WTC11 (cell line): ENCODE data around the gene TNIK. TPM values are rescaled to one million over a fixed set of nuclear protein-coding genes. Genes with fewer than 3 reads are reported as not detected.

Experiments
- ATAC-seq: fragments of 200-7000 bp; cut with Tn5 transposase; 2 replicates; pipeline ENCODE4 v1.10.0; 2021; ENCODE audit warnings: mild to moderate bottlenecking, moderate library complexity
- CTCF ChIA-PET: fragments of 300-600 bp; sonication (Branson Sonifier 250); formaldehyde crosslinking; loops from one replicate; lab custom pipeline; 2021; ENCODE audit warnings: antibody characterized with exemption; lab: Charles Lee
- POLR2A ChIA-PET: fragments of 350-600 bp; sonication (Branson Sonifier 250); formaldehyde crosslinking; loops from one replicate; lab custom pipeline; 2021; ENCODE audit warnings: antibody characterized with exemption; lab: Charles Lee
- DNase-seq: peaks from one replicate; pipeline ENCODE4 v3.0.0; 2021; ENCODE audit warnings: low spot score
- H3K27ac Mint-ChIP-seq: 2 replicates; pipeline ENCODE4 v1.8.0; 2021; ENCODE audit warnings: mixed read lengths
- H3K27me3 Mint-ChIP-seq: 2 replicates; pipeline ENCODE4 v1.8.0; 2021; ENCODE audit warnings: low read depth, mild to moderate bottlenecking, moderate library complexity, mixed read lengths
- H3K36me3 Mint-ChIP-seq: 2 replicates; pipeline ENCODE4 v1.8.0; 2021; ENCODE audit warnings: mixed read lengths
- H3K4me1 Mint-ChIP-seq: 2 replicates; pipeline ENCODE4 v1.8.0; 2022; ENCODE audit warnings: mixed read lengths
- H3K4me3 Mint-ChIP-seq: 2 replicates; pipeline ENCODE4 v1.8.0; 2021; ENCODE audit warnings: mild to moderate bottlenecking, moderate library complexity, mixed read lengths
- H3K9me3 Mint-ChIP-seq: 2 replicates; pipeline ENCODE4 v1.8.0; 2021; ENCODE audit warnings: mixed read lengths
- FOXK1 ChIP-seq: sonication (generic); formaldehyde crosslinking; IDR thresholded peaks from 2 replicates; pipeline ENCODE4 v1.8.0; 2022; ENCODE audit warnings: mild to moderate bottlenecking, moderate library complexity, missing genetic modification reagents
- FOXP1 ChIP-seq: sonication (generic); formaldehyde crosslinking; IDR thresholded peaks from 2 replicates; pipeline ENCODE4 v1.8.0; 2022; ENCODE audit warnings: missing genetic modification reagents, mild to moderate bottlenecking, moderate library complexity, borderline replicate concordance
- HMGA2 ChIP-seq: fragments of 250-450 bp; sonication (Bioruptor Pico); IDR thresholded peaks from 2 replicates; pipeline ENCODE4 v1.4.0; 2021; ENCODE audit warnings: mild to moderate bottlenecking, moderate library complexity
- KAT7 ChIP-seq: sonication (generic); formaldehyde crosslinking; IDR thresholded peaks from 2 replicates; pipeline ENCODE4 v1.8.1; 2023; ENCODE audit warnings: missing genetic modification reagents, mild to moderate bottlenecking, borderline replicate concordance
- MYBL2 ChIP-seq: sonication (generic); formaldehyde crosslinking; IDR thresholded peaks from 2 replicates; pipeline ENCODE4 v1.8.1; 2023; ENCODE audit warnings: mild to moderate bottlenecking, moderate library complexity, missing genetic modification reagents
- NR2C2 ChIP-seq: sonication (generic); formaldehyde crosslinking; IDR thresholded peaks from 2 replicates; pipeline ENCODE4 v1.8.0; 2022; ENCODE audit warnings: mild to moderate bottlenecking, missing genetic modification reagents
- OVOL2 ChIP-seq: fragments of 250-450 bp; sonication (Bioruptor Pico); IDR thresholded peaks from 2 replicates; pipeline ENCODE4 v1.9.0; 2021; ENCODE audit warnings: mild to moderate bottlenecking, borderline replicate concordance
- TCF7 ChIP-seq: sonication (generic); formaldehyde crosslinking; IDR thresholded peaks from 2 replicates; pipeline ENCODE4 v1.8.0; 2022; ENCODE audit warnings: mild to moderate bottlenecking, low read depth, missing genetic modification reagents, moderate library complexity
- ZNF219 ChIP-seq: sonication (generic); formaldehyde crosslinking; IDR thresholded peaks from 2 replicates; pipeline ENCODE4 v1.8.0; 2023; ENCODE audit warnings: missing genetic modification reagents, mild to moderate bottlenecking, borderline replicate concordance
- total RNA-seq: library from RNA; stranded (reverse); gene quantifications from 3 replicates; pipeline ENCODE4 v1.2.3, GENCODE V29; 2021
- TF ChIP-seq, protein P1 (sequence below): sonication (generic); formaldehyde crosslinking; IDR thresholded peaks from 2 replicates; pipeline ENCODE4 v1.8.1; 2023; ENCODE audit warnings: mild to moderate bottlenecking, missing genetic modification reagents
- TF ChIP-seq, protein P2 (sequence below): sonication (generic); formaldehyde crosslinking; IDR thresholded peaks from 2 replicates; pipeline ENCODE4 v1.8.1; 2022; ENCODE audit warnings: mild to moderate bottlenecking, moderate library complexity, missing genetic modification reagents
- TF ChIP-seq, protein P3 (sequence below): sonication (generic); formaldehyde crosslinking; IDR thresholded peaks from 2 replicates; pipeline ENCODE4 v1.8.0; 2023; ENCODE audit warnings: missing genetic modification reagents, mild to moderate bottlenecking, borderline replicate concordance
- TF ChIP-seq, protein P4 (sequence below): fragments of 250-450 bp; sonication (Bioruptor Pico); IDR thresholded peaks from 2 replicates; pipeline ENCODE4 v1.9.0; 2021; ENCODE audit warnings: mild to moderate bottlenecking
- TF ChIP-seq, protein P5 (sequence below): sonication (generic); formaldehyde crosslinking; IDR thresholded peaks from 2 replicates; pipeline ENCODE4 v1.8.1; 2023; ENCODE audit warnings: mild to moderate bottlenecking, missing genetic modification reagents
- TF ChIP-seq, protein P6 (sequence below): sonication (generic); formaldehyde crosslinking; IDR thresholded peaks from 2 replicates; pipeline ENCODE4 v1.8.1; 2023; ENCODE audit warnings: mild to moderate bottlenecking, moderate library complexity, missing genetic modification reagents
- TF ChIP-seq, protein P7 (sequence below): sonication (generic); formaldehyde crosslinking; IDR thresholded peaks from 2 replicates; pipeline ENCODE4 v1.8.1; 2023; ENCODE audit warnings: mild to moderate bottlenecking, missing genetic modification reagents, moderate library complexity
- TF ChIP-seq, protein P8 (sequence below): sonication (generic); formaldehyde crosslinking; IDR thresholded peaks from 2 replicates; pipeline ENCODE4 v1.8.0; 2022; ENCODE audit warnings: mild to moderate bottlenecking, missing genetic modification reagents

Gene TNIK
- total RNA-seq, 1 experiment from 2014 or later = 50.3 TPM

DNA sequence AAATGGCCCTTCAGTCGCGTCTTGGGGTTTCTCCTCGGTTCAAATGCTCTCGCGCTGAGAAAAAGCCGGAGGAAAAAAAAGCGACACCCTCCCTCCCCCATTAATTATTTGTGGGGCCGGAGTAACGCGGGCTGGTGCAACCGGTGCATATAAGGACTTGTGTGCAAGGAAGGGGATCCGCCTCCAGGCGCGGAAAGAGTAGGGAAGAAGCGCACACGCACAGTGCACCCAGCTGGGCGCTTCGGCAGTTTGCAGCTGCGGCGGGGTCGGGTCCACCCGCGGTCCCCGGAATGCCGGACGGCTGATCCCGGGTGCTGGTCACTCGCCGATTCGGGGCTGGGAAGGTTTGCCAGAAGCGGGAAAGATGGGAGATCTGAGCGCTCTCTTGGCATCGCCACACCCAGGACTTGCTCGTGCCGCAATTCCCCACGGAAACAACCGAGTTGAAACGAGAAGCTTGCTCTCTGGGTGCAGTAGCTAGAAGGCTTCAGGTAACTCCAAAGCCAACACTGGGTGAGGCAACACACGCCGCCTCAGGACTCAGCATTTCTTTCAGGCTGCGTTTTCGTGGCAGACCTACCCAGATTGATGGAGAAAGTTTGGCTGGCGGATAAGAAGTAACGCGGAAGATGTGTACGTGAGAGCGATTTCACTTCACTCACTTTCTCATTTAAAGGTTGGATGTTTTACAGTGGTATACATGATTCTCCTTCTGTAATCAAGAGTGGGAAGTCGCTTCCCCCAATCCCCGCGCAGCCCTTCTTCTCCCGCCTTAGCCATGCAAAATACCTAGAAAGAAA lies 720 bp upstream of the TNIK start (continued):
- TF ChIP-seq, protein P1, sequence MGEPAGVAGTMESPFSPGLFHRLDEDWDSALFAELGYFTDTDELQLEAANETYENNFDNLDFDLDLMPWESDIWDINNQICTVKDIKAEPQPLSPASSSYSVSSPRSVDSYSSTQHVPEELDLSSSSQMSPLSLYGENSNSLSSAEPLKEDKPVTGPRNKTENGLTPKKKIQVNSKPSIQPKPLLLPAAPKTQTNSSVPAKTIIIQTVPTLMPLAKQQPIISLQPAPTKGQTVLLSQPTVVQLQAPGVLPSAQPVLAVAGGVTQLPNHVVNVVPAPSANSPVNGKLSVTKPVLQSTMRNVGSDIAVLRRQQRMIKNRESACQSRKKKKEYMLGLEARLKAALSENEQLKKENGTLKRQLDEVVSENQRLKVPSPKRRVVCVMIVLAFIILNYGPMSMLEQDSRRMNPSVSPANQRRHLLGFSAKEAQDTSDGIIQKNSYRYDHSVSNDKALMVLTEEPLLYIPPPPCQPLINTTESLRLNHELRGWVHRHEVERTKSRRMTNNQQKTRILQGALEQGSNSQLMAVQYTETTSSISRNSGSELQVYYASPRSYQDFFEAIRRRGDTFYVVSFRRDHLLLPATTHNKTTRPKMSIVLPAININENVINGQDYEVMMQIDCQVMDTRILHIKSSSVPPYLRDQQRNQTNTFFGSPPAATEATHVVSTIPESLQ = 0 out of 2 replicates have a peak, but pooled peaks have one; percentile 26
- TF ChIP-seq HMGA2 (CRISPR knock-in tag) (0 out of 2 replicates have a peak, but pooled peaks have one; percentile 5), OVOL2 (CRISPR knock-in tag) (no peak), MYBL2 (peak; percentile 67; the same call in 1 of the 2 replicates), FOXK1 (CRISPR knock-in tag) (0 out of 2 replicates have a peak, but pooled peaks have one; percentile 35), FOXP1 (CRISPR knock-in tag) (peak; percentile 77; the same call in 1 of the 2 replicates)

DNA sequence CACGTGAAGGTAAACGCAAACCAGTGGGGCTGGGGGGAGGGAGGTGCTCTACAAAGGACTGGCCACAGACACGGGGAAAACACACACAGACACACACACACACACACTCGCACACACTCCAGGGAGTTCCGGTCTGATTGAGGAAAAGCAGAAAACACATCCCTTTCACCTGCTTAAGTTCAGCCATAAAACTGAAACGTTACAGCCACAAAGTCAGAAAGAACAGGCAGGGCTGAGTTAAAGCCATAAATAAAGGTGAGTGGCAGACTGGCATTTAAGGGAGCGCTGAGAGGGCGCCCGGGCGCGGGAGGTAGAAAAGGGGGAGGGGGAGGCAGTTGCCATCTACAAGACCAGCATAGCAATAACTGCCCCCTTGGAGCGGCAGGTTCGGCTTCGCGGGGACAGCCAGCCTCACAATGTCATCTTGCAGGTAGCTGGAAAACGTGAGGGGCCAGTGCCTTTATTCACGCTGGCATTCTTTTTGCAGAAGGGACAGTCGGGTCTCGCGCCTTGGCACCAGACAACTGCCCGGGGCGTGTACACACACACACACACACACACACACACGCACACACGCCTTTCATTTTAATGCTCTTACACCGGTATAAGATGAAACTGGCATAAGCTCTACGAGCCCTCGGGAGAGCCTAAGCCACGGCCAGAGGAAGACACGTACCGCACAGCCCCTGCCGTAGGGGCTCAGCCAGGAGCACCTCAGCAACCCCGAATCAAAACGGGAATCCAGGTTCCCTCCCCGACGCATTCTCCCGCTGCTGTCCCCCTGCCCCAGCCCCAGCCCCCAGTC lies 866 bp downstream of the TNIK start:
- ChIA-PET CTCF (interaction anchor here (1.0 kb wide), 1 partner anchor 313 kb away, joined by 3 read pairs; no protein-coding TSS in a partner anchor), POLR2A (no interaction called here)
- ATAC-seq = no peak
- Mint-ChIP-seq H3K4me3 (peak overlapping the region; percentile 95), H3K4me1 (peaks cover 28% of the 10 kb centered on the region), H3K27ac (peak overlapping the region; percentile 55), H3K27me3 (no peaks in the 10 kb centered on the region), H3K9me3 (no peaks in the 10 kb centered on the region), H3K36me3 (0 out of 2 replicates have a peak, but pooled peaks cover 2% of the 10 kb centered on the region)
- DNase-seq = peak; percentile 45
- peak; percentile 28; the same call in 1 of the 2 replicates for TF ChIP-seq KAT7 (CRISPR knock-in tag)
- 0 out of 2 replicates have a peak, but pooled peaks have one; percentile 12 for TF ChIP-seq ZNF219 (CRISPR knock-in tag)
- TF ChIP-seq, protein P2, sequence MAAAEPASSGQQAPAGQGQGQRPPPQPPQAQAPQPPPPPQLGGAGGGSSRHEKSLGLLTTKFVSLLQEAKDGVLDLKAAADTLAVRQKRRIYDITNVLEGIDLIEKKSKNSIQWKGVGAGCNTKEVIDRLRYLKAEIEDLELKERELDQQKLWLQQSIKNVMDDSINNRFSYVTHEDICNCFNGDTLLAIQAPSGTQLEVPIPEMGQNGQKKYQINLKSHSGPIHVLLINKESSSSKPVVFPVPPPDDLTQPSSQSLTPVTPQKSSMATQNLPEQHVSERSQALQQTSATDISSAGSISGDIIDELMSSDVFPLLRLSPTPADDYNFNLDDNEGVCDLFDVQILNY (CRISPR knock-in tag) = no peak
- TF ChIP-seq TCF7 (CRISPR knock-in tag) = no peak
- TF ChIP-seq, protein P3, sequence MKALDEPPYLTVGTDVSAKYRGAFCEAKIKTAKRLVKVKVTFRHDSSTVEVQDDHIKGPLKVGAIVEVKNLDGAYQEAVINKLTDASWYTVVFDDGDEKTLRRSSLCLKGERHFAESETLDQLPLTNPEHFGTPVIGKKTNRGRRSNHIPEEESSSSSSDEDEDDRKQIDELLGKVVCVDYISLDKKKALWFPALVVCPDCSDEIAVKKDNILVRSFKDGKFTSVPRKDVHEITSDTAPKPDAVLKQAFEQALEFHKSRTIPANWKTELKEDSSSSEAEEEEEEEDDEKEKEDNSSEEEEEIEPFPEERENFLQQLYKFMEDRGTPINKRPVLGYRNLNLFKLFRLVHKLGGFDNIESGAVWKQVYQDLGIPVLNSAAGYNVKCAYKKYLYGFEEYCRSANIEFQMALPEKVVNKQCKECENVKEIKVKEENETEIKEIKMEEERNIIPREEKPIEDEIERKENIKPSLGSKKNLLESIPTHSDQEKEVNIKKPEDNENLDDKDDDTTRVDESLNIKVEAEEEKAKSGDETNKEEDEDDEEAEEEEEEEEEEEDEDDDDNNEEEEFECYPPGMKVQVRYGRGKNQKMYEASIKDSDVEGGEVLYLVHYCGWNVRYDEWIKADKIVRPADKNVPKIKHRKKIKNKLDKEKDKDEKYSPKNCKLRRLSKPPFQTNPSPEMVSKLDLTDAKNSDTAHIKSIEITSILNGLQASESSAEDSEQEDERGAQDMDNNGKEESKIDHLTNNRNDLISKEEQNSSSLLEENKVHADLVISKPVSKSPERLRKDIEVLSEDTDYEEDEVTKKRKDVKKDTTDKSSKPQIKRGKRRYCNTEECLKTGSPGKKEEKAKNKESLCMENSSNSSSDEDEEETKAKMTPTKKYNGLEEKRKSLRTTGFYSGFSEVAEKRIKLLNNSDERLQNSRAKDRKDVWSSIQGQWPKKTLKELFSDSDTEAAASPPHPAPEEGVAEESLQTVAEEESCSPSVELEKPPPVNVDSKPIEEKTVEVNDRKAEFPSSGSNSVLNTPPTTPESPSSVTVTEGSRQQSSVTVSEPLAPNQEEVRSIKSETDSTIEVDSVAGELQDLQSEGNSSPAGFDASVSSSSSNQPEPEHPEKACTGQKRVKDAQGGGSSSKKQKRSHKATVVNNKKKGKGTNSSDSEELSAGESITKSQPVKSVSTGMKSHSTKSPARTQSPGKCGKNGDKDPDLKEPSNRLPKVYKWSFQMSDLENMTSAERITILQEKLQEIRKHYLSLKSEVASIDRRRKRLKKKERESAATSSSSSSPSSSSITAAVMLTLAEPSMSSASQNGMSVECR = 0 out of 2 replicates have a peak, but pooled peaks have one; percentile 27
- TF ChIP-seq, protein P4, sequence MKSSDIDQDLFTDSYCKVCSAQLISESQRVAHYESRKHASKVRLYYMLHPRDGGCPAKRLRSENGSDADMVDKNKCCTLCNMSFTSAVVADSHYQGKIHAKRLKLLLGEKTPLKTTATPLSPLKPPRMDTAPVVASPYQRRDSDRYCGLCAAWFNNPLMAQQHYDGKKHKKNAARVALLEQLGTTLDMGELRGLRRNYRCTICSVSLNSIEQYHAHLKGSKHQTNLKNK (CRISPR knock-in tag) = no peak
- TF ChIP-seq, protein P5, sequence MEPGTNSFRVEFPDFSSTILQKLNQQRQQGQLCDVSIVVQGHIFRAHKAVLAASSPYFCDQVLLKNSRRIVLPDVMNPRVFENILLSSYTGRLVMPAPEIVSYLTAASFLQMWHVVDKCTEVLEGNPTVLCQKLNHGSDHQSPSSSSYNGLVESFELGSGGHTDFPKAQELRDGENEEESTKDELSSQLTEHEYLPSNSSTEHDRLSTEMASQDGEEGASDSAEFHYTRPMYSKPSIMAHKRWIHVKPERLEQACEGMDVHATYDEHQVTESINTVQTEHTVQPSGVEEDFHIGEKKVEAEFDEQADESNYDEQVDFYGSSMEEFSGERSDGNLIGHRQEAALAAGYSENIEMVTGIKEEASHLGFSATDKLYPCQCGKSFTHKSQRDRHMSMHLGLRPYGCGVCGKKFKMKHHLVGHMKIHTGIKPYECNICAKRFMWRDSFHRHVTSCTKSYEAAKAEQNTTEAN = 0 out of 2 replicates have a peak, but pooled peaks have one; percentile 9
- TF ChIP-seq, protein P6, sequence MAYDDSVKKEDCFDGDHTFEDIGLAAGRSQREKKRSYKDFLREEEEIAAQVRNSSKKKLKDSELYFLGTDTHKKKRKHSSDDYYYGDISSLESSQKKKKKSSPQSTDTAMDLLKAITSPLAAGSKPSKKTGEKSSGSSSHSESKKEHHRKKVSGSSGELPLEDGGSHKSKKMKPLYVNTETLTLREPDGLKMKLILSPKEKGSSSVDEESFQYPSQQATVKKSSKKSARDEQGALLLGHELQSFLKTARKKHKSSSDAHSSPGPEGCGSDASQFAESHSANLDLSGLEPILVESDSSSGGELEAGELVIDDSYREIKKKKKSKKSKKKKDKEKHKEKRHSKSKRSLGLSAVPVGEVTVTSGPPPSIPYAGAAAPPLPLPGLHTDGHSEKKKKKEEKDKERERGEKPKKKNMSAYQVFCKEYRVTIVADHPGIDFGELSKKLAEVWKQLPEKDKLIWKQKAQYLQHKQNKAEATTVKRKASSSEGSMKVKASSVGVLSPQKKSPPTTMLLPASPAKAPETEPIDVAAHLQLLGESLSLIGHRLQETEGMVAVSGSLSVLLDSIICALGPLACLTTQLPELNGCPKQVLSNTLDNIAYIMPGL = no peak
- no peak for TF ChIP-seq FOXP1 (CRISPR knock-in tag)
- TF ChIP-seq, protein P7, sequence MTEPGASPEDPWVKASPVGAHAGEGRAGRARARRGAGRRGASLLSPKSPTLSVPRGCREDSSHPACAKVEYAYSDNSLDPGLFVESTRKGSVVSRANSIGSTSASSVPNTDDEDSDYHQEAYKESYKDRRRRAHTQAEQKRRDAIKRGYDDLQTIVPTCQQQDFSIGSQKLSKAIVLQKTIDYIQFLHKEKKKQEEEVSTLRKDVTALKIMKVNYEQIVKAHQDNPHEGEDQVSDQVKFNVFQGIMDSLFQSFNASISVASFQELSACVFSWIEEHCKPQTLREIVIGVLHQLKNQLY (CRISPR knock-in tag) = no peak
- TF ChIP-seq, protein P8, sequence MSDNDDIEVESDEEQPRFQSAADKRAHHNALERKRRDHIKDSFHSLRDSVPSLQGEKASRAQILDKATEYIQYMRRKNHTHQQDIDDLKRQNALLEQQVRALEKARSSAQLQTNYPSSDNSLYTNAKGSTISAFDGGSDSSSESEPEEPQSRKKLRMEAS = peak; percentile 16; the same call in 1 of the 2 replicates
- no peak for TF ChIP-seq NR2C2
